Measurements from ENCODE around the gene AFF2.
"Not testable (repeated sequence)": the region's sequence is repeated elsewhere in the genome, so short reads cannot be mapped to it uniquely, and the experiment has no call there.

The AFF2 gene

DNA sequence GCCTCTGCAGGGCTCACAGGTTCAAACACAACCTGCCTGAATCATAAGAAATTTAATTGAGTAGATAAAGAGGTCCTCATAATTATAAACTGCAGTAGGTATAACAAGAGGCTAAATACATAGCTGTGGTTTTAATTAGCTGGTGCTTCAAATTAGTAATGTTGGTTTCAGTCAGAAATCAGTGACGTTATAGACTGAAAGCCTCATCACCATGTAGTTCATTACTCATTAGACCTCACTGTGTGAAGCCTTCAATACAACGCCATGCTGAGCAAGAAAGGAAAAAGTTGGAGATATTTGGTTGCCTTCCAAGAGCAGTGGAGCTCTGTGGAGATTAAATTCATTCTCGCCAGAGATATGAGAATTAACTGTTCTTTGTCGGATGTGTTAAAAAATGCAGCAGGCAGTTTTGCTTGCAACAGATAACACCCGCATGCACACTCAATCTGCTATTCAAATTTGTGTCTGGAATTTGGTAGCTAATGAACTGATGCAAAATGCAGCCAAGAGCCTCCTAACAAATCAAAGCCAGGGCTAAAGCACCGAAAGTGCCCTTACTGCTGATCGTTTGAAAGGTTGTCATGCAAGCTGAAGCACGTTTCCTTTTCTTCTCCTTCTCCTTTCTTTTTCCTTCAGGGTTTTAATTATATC, 148.9 kb downstream of the AFF2 start:
- DNase-seq = no peak

DNA sequence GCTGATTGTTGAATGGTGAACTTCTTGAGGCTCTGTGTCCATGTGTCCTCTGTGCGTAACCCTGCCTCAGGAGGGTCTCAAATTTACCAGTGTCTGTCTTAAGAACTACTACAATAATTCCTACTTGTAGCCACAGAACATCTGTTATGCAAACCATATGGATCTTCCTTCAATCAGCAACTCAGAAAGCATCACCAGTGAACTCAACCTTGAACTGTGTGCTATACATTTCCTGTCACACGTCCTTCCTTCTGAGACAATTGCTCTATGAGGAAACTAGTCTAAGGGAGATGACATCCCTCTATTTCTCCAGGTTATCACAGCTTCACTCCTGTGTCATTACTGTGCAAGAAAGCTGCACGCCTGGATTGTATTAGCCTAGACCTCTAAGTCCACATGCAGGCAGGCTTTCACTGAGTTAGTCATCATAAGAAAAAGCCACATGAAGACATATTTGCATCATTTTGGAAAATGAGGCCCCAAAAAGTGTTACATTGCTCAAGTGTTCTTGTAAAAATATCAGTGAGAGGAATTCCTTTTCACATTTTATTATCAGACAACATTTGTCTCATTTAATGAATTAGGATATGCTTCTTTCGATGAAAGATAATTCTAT, 157.8 kb downstream of the AFF2 start:
- no peak for DNase-seq

DNA sequence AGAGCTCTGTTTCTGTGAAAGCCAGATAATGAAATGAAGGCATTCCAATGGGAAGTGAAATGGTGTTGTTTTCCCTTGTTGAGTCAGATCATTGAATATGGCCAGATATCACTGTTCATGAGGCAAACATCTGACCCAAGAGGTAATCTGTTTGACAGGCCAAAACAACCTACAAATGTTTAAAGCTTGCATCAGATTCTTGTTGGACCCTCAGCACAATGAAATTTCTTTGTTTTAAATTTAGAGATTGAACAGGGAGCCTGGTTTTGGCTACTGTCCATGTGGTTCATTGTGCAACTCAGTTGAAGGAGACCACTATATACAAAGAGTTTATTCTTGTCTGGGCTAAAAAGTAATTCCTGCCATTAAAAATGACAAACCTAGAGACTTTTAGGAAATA, 159.1 kb downstream of the AFF2 start:
- DNase-seq = no peak

DNA sequence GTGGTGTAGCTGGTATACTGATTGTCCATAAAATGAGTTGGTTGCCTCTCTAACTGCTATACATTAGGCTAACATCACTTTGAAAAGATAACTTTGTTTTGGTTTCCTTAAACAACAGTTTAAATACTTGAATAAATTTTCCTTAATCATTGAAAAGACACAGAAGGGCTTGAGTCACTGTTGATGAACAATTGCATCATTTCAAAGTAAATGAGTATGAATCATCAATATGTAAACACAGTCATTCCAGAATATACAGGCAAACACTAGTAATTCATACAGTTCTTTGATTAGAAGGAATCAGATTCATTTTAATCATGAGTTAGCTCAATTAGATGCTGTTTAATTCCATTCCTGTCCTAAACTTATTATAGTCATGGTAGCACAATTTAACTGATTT, 160.6 kb downstream of the AFF2 start:
- DNase-seq = no peak

DNA sequence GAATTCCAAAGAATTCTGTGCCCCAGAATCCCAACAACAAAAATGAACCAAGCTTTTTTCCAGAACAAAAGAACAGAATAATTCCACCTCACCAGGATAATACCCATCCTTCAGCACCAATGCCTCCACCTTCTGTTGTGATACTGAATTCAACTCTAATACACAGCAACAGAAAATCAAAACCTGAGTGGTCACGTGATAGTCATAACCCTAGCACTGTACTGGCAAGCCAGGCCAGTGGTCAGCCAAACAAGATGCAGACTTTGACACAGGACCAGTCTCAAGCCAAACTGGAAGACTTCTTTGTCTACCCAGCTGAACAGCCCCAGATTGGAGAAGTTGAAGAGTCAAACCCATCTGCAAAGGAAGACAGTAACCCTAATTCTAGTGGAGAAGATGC, 161.6 kb downstream of the AFF2 start:
- DNase-seq = no peak

DNA sequence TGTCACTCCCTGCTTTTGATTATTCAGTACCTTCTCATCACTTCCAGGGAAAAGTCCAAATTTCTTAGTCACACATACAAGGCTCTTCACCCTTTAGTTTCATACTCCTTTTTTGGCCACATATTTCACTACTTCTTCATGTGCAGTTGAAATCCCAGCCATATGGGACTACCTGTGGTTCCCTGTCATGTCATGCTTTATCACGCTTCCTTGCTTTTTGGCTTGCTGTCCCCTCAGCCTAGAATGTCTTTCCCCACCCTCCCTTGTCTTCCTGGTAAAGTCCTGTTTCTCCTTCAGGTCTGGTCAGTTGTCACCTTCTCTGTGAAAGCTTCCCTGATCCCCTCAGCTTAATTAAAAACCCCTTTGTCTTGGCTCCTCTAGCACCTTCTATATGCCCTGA, 163.8 kb downstream of the AFF2 start:
- DNase-seq = no peak

DNA sequence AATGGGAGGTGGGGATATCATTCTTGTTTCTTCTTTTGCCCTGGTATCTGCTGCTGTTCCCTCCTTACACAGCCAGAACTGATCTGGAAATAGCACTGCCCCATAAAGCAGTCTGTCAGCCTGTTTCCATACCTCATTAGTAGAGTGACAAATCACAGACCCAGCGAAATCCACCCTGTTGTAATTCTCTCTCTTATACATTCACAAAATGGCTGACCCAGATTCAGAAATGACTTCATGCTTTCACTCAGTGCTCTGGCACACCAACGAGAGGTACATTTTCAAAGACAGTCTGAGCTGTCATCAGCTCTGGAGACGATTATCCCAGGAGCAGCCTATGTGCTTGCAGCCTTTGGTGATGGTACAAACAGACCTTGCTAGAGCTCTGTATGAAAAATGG, 164.6 kb downstream of the AFF2 start:
- DNase-seq = no peak

DNA sequence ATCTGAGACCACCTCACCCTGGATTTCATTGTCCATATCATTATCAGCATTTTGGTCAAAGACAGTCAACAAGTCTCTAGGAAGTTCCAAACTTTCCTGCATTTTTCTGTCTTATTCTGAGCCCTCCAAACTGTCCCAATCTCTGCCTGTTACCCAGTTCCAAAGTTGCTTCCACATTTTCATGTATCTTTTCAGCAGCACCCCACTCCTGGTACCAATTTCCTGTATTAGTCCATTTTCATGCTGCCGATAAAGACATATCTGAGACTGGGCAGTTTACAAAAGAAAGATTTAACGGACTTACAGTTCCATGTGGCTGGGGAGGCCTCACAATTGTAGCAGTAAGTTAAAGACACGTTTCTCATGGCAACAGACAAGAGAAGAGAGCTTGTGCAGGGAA, 168.8 kb downstream of the AFF2 start:
- DNase-seq = not testable (repeated sequence)

DNA sequence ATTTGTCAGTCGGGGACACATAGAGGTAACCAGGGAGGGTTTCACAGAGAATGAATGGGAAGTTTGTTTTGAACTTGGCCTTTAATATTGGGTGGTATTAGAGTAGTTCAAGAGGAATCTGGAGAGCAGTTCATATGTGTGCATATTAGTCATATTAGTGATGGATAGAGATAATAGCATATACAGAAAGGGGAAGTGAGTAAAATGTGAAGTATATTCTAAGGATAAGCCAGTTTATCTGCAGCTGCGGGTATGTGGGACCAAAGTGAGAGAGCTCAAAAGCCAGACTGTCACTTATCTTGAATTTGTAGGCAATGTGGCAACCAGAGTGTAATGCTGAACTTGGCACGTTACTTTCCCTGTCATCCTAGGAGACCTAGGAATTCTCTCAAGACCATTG, 169.9 kb downstream of the AFF2 start:
- no peak for DNase-seq

DNA sequence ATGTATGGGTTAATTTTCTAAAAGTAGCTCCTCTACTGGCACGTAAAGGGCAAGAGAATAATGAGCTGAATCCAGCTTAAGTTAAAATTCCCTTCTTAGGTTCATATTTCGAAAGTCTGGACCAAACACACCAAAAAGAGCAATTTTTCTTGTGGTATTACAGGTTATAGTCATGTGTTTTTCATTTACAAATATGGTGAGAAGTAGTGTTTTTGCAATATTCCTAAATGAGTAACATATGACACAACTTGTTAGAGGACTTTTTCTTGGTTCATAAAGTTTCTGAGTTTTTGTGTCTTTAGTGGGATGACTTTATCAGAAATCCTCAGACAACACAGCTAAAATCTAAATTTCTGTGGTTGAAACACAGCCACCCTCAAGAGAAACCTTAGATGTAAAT, 172.1 kb downstream of the AFF2 start:
- DNase-seq = no peak

DNA sequence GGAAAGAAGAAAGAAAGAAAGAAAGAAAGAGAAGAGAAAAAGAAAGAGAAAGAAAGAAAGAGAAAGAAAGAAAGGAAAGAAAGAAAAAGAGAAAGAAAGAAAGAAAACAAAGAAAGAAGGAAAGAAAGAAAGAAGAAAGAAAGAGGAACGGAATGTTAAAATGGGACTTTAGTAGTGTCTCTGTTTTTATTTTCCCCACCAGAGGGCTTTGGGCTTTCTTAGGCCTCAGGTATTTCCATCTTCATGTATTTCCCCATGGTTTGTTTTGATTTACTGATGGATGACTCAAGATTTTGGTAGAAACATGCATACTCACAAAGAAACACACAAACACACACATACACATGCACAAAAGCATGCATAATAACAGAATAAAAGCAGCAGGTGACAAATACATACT, 181.2 kb downstream of the AFF2 start:
- no peak for DNase-seq

DNA sequence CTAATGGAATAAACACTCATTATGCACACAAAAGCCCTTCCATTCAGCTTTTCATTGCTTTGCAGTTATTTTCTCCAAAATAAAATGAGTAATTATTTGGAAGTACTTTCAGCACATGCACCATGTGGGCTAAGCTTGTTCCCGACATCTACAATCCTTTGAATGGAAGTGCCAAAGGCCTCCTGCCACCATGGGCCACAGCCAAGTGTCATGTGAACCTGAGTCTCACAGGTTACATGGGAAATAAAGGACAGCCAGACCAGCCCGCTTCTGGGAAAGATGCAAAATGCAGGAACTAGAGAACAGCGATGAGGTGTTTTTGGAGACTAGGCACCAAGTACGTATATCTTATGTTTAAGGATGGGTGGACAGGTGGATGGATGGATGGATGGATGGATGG, 181.8 kb downstream of the AFF2 start:
- no peak for DNase-seq

DNA sequence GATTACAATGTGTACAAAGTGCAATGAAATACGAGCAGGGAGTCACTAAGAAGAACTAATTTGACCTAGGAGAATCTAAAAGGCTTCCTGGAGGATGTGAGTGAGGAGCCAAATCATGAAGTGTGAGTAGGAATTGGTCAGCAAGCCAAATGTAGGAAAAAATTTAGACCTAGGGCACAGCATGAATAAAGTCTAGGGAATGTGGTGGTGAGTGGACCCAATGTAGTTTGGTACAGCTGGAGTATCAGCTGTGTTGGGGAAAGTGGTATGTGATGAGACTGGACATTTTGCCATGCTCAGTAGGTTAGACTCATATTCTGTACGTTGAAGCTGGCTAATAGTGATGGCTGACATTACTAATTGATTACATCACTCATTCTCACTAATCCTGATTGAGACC, 191.0 kb downstream of the AFF2 start:
- no peak for DNase-seq

DNA sequence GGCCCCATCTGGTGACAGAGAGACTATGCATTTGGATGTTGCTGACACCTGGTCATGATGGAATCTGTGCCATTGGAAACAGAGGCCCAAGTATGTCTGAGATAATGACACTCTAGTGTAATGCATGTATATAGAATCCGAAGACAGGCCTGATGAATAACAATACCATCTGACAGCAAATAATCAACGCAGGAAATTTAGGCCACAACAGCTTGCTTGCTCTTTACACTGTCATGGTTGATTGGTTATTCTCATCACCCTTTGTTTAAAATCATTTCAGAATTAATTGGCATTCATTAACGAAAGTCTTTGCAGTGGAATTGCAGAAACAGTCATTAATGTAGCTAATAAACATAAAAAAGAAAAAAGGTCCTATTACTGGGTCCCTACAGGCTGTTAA, 194.8 kb downstream of the AFF2 start:
- no peak for DNase-seq

DNA sequence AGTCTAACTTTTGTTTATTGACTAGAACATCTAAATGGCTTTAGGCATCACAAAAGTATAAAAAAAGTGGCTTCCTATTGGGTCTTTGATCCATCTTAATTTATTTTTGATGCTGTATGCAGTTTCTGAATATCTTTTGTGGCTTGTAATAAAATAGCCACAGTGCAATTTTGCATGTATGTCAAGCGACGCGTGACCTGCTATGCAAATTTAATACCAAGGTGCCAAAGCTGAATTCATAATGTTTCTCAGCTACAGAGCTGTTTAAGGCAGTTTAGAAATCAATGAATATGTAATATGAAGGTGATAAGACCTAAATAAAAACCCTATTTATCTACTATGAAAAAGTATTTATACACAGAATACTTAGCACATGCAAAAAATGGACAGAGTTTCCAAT, 197.8 kb downstream of the AFF2 start:
- DNase-seq = no peak

DNA sequence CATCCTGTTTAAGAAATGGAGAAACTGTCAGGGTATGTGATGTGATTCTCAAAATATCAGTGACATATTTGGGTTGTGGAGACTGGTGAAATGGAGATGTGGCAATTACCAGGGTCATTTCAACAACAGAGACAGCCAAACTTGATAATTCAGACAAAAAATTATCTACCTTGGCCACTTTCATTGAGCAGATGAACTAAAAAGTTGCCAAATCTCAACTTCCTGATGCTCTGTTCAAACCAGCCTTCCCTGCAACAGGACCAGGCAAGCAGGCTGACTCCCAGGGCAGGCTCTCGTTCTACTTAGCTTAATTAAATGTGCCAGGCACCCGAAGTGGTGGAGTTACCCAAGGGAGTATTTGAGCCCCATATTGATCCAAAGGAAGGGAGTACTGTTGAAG, 199.6 kb downstream of the AFF2 start:
- DNase-seq = no peak

DNA sequence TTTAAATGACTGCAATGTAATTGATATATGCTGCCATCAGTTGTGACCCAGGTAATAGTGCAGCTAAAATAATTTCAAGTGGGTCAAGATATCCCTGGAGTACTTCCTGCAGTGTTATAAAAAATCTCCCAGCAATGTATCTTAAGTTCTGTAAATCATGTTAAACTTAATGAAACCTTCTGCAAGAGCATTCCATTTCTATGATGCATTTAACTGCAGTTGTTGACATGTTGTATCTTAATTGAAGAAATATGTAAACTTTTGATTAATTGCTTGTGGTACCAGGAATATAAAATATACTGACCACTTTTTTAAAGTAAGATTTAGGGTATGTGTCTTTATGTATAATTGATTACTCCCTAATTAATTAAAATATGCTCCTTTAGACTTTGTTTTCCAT, 213.6 kb downstream of the AFF2 start:
- no peak for DNase-seq

DNA sequence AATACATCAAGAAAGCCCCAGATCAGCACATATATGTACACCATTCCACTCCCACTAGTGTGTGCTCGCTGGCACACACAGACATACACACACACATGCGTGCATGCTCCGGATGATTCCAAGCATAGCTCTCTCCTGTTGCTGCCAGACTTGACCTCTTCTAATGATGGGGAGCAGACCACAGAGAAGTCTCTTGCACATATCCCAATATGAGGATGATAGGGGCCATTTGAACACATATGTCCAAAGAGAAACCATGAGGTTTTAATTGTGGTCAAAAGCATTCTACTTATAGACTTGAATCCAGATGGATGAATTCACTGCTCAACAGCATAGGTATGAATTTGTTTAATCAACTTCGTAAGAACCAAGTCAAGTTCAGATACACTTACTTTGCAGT, 214.9 kb downstream of the AFF2 start:
- no peak for DNase-seq

DNA sequence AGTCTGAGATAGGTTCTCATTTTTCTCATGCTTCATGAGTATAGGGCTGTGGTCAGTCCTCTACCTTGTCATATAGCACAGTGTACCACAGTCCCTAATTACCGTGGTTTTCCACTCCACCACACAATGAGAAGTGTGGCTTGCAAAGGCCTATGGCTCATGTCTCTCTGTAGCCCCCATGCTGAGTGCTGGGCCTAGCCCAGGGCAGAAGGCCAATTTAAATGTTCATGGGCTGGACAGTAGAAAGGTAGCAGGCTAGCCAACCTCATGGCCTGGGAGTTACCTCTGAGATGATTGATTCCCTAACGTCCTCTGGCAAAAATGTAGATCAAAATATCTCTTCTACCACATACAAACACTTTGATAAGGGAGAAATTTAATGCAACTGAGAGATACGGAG, 222.5 kb downstream of the AFF2 start:
- DNase-seq = no peak

DNA sequence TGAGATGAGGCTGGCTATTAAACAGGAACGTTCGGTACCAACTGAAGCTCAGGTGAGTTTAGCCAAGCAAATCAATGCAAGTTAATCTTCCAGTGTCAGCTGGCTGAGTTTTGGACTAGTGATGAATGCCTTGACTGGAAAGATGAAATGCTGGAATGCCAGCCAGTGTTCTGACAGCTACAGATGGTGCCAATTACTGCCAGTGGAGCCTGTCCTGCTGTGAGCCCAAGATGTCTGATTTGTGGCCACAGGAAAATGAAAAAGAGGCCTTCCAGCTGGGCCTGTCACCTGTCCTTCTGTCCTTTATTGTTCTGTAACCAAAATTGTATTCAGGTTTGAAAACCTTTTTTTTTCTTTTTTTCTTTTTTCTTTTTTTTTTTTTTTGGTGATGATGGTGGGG, 223.1 kb downstream of the AFF2 start:
- DNase-seq = no peak

DNA sequence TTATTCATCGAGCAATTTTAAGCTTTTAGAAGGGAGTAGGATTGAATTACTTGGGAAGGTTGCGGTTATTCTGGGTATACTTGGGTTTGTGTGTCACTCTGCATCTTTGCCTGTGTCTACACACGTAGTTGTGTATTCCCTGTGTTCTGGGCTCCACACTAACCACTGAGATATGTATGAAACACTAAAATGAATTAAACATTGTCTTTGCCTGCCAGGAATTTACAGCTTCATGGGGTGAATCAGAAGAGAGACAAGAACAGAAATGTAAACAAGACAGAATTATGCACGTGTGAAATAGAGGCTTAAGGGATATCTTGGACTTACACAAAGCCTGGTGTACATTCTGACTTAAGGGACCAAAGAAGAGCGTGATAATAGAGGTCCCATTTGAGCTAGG, 228.5 kb downstream of the AFF2 start:
- DNase-seq = no peak

DNA sequence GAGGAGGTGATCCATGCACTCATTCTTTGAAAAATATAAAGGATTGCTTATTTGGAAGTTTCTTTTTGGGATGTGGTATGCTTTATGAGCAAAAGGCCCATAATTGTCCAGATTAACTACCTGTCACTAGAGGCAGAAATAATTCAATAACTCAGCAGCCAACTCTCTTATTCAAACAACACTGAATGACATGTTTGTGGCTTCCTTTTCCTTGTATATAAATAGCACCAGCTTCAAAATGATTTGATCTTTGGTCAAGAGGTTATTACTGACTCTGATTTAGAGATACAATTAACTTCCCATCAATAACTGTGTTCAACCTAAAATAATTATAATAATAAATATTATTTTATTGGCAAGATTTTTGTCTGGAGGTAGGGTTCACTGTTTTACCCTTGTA, 232.3 kb downstream of the AFF2 start:
- no peak for DNase-seq

DNA sequence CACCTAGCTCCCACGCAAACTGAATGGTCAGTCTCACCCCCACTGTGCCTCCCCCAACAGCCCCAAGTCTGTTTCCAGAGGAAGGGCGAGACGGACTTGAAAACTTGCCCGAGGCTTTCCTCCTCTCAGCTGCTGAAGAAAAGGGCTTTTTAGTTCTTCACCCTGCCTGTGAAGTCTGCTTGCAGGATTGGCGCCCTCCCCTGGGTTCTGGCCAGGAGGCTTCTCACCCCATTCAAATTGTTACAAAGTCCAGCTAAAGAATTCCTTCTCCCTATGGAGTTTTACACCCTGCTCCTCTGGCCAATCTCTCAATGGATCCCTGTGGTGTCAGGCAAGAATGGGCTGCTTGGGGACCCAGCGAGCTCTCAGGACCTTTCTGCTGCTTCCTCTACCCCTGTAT, 241.0 kb downstream of the AFF2 start:
- no peak for DNase-seq

DNA sequence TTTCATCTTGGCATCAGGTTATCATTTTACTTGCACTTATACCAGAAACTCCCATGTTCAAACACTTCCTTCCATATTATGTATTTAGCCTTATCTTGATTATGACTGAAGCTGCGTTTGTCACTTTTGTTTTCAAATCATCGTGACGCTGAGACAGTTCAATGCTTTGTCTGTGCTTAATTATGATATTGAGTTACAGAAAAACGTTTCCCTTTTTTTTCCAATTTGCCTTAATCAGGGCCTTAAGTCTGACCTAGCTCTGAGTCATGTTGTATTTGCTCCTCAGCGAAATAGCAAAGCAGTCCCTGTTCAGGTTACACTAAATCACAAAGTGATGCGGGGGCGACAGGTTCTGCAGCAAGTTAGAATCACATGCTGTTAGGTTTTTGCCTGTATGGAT, 254.7 kb downstream of the AFF2 start:
- DNase-seq = no peak

DNA sequence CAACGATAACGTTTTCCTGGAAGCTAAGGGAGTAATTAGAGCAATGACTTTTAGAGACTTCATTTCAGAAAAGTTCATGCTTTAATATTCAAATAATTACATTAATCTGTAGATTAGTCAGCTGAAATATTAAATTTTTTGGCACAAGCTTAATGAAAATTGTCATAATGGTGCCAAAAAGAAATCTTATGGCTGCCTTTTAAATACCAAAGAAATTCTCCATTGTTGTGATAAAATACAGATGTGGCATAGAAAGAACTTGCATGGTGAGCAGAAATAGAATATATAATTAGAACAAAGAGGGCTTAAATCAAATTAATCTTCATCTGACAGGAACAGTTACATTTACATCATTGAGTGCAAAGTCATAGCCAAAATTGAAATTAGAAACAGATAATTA, 263.5 kb downstream of the AFF2 start:
- DNase-seq = no peak

DNA sequence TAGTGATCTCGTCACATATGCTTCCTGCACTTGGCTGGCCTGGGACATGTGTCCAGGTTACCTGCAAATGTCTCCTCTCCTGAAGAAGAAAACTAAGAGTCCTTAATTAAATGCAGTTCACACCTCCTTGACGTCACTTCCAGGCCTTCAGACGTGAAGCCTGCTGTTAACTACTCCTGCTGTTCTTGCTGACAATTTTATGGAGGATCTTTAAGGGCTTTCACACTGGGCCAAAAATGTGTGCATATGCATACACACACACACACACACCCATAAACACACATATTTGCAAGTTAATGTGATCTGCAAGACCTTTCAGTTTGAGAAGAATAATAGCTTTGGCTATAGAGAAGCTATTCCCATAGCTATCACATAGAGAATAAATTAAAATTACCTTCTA, 267.9 kb downstream of the AFF2 start:
- DNase-seq = no peak
